GM18951 (cell line): ENCODE data around the gene SERTAD4.

Experiments used
- POLR2A ChIP-seq: IDR thresholded peaks from 4 replicates; pipeline ENCODE4 v1.6.1; 2011; ENCODE audit warnings: mild to moderate bottlenecking; ENCODE audit not compliant: insufficient read length, insufficient read depth; ENCODE audit errors: extremely low read depth
- in situ Hi-C: fragments of 300-500 bp; cut with MboI; formaldehyde crosslinking; loops from one replicate; pipeline ENCODE4 v1.12.0; 2022; ENCODE audit warnings: low sequenced_read_pairs, mixed read lengths, inconsistent platforms; ENCODE audit not compliant: unreplicated experiment

Gene SERTAD4

DNA sequence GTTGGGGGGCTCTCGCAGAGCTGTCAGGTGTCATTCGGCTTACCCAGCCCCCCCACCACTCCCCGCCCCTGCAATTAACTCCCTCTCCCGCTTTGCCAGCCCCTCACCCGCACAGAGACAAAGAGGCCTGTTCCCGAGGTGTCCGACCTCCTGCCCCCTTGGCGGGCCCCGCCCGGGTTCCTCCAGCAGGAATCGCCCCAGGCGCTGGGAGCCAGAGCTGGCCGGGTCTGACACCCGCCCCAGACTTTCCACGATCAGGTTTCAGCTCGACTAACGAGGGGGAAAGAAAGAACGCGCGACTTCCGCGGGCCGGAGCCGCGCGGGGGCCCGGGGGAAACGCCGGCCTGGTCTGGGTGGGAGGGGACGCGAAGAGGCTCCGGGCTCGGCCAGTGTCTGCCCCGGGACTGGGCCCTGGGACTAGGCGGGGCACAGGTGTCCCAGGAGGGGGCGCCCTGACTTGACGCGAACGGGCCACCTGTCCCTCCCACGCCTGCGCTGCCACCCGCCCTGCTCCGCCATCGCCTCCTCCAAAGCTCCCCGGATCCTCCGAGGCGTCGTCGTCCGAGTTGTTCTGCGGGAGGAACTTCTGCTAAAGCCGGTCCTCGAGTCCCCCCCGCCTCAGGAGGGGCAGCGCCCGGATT, 59.8 kb downstream of the SERTAD4 start:
- in situ Hi-C loops, result no loop called here
- no peak for TF ChIP-seq POLR2A

DNA sequence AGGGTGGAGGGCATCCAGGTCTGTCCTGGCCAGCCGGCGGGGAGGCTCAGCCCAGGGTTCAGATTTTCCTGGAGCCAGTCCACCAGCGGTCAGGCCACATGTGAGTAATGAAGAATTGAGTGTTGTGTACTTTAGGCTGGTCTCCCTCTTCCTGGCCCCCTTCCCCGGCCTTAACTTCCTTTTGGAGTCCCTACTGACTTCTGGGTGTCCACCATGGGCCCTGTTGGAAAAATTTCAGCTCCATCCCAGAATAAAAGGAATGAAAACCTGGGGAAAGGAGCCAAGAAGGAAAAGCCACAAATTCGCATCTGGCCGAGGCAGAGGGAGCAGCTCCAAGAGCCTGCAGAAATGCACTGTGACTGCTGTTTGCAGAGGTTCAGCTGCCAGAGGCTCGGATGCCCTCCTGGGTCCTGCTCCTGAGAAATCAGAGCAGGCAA, 60.6 kb downstream of the SERTAD4 start:
- TF ChIP-seq POLR2A, result no peak
- in situ Hi-C loops, result no loop called here

DNA sequence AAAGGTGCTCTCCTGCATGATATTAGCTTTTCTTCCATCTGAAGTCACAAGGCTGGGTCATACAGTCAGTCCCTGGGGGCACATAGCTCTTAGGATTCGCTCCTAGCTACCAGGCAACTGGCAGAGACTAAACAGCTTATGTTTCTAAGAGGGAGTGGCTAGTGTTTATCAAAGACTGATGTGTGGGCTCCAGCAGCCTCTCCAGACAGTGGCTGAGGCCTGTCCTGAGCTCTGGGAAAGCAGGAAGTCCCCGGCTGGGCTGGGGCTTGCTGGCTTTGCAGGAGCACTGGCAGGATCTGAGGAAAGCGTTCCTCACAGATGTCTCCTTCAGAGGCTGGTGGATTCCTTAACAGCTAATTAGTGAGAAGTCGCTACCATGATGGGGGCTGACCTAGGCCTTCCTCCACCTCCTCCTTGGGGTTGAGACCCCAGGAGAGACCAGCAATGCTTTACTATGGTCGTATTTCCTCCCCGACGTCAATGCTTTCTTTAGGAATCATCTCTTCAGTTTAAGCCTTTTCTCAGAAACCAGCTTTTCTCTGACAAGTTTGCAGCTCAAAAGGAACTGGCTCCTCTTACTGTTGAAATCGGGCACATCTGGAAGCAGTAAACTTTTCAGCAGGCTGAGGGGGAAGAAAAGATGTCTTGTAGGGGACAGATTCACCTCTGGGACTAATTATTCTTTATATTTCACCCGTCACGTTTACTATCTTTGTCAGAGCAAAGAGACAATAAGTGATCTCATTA, 62.6 kb downstream of the SERTAD4 start:
- TF ChIP-seq POLR2A, result no peak
- in situ Hi-C loops, result no loop called here
